Neural progenitor cell (in vitro differentiated cells): Measurements from ENCODE around the gene SCAP. TPM values are rescaled to one million over a fixed set of nuclear protein-coding genes. Genes with fewer than 3 reads are reported as not detected.

Experiments
- DNase-seq: peaks from one replicate; pipeline ENCODE4 v3.0.0-alpha.2; 2016; ENCODE audit warnings: low spot score
- H2AFZ ChIP-seq: fragments of 200-600 bp; sonication (generic); replicated peaks from 2 replicates; pipeline ENCODE4 v1.6.1; 2016; ENCODE audit warnings: antibody characterized with exemption
- H3F3A ChIP-seq: fragments of 200-600 bp; sonication (generic); 2 replicates; pipeline ENCODE4 v1.6.1; 2016; ENCODE audit warnings: antibody characterized with exemption, low read depth
- H3K27ac ChIP-seq: fragments of 200-600 bp; sonication (generic); 2 replicates; pipeline ENCODE4 v1.5.1; 2016; ENCODE audit warnings: mild to moderate bottlenecking
- H3K27me3 ChIP-seq: fragments of 200-600 bp; sonication (generic); 2 replicates; pipeline ENCODE4 v1.6.1; 2016; ENCODE audit warnings: mild to moderate bottlenecking, moderate library complexity
- H3K36me3 ChIP-seq: fragments of 200-600 bp; sonication (generic); 2 replicates; pipeline ENCODE4 v1.5.1; 2016
- H3K4me1 ChIP-seq: fragments of 200-600 bp; sonication (generic); 2 replicates; pipeline ENCODE4 v1.6.1; 2016; ENCODE audit warnings: mixed run types
- H3K4me2 ChIP-seq: fragments of 200-600 bp; sonication (generic); 2 replicates; pipeline ENCODE4 v1.6.1; 2016
- H3K4me3 ChIP-seq: fragments of 200-600 bp; sonication (generic); 2 replicates; pipeline ENCODE4 v1.5.1; 2016
- H3K79me2 ChIP-seq: fragments of 200-600 bp; sonication (generic); 2 replicates; pipeline ENCODE4 v1.6.1; 2016; ENCODE audit warnings: low read depth
- H3K9ac ChIP-seq: fragments of 200-600 bp; sonication (generic); 2 replicates; pipeline ENCODE4 v1.6.1; 2016
- H3K9me3 ChIP-seq: fragments of 200-600 bp; sonication (generic); 2 replicates; pipeline ENCODE4 v1.5.1; 2016; ENCODE audit warnings: low read depth
- H4K20me1 ChIP-seq: fragments of 200-600 bp; sonication (generic); 2 replicates; pipeline ENCODE4 v1.6.1; 2016; ENCODE audit warnings: low read depth
- H3K27ac Mint-ChIP-seq: 3 replicates; pipeline ENCODE4 v1.8.0; 2021; ENCODE audit warnings: mixed read lengths
- H3K27me3 Mint-ChIP-seq: 2 replicates; pipeline ENCODE4 v1.8.0; 2022; ENCODE audit warnings: low read depth, mild to moderate bottlenecking, inconsistent platforms, moderate library complexity, mixed read lengths; ENCODE audit not compliant: insufficient read depth
- H3K36me3 Mint-ChIP-seq: 3 replicates; pipeline ENCODE4 v1.8.0; 2021; ENCODE audit warnings: mixed read lengths
- H3K4me1 Mint-ChIP-seq: 3 replicates; pipeline ENCODE4 v1.8.0; 2021; ENCODE audit warnings: mixed read lengths
- H3K4me3 Mint-ChIP-seq: 3 replicates; pipeline ENCODE4 v1.8.0; 2021; ENCODE audit warnings: mild to moderate bottlenecking, moderate library complexity, mixed read lengths
- H3K9me3 Mint-ChIP-seq: 3 replicates; pipeline ENCODE4 v1.8.0; 2020; ENCODE audit warnings: mixed read lengths
- CTCF ChIP-seq: fragments of 200-600 bp; sonication (generic); IDR thresholded peaks from 2 replicates; pipeline ENCODE4 v1.5.1; 2017; ENCODE audit warnings: antibody characterized with exemption, mild to moderate bottlenecking
- EZH2 ChIP-seq: fragments of 200-600 bp; sonication (generic); IDR thresholded peaks from 2 replicates; pipeline ENCODE4 v1.6.1; 2017; ENCODE audit warnings: antibody characterized with exemption, mild to moderate bottlenecking, moderate library complexity
- EZH2phosphoT487 ChIP-seq: fragments of 200-600 bp; sonication (generic); IDR thresholded peaks from 2 replicates; pipeline ENCODE4 v1.6.1; 2017; ENCODE audit warnings: antibody characterized with exemption
- total RNA-seq: library from RNA; depleted of rRNA; stranded (reverse); fragments of >200 nt; gene quantifications from 2 replicates; pipeline ENCODE4 v1.2.3, GENCODE V29; 2015; ENCODE audit warnings: low replicate concordance

The SCAP gene
- total RNA-seq, 1 donor from 2014 or later: 33.0 TPM

- peaks cover 11% of the 10 kb centered on the region for H4K20me1 ChIP-seq
- H3K4me3 ChIP-seq: no peak overlapping the region
- Mint-ChIP-seq H3K27me3 (peaks cover 10% of the 10 kb centered on the region), H3K4me3 (no peak overlapping the region), H3K27ac (no peak overlapping the region), H3K9me3 (no peaks in the 10 kb centered on the region), H3K36me3 (peaks cover 28% of the 10 kb centered on the region), H3K4me1 (peaks cover 17% of the 10 kb centered on the region)
- peaks cover 6% of the 10 kb centered on the region for H3K4me1 ChIP-seq
- no peaks in the 10 kb centered on the region for H3K36me3 ChIP-seq
- no peaks in the 10 kb centered on the region for H3K79me2 ChIP-seq
- no peak overlapping the region for H3K4me2 ChIP-seq
- H3K9ac ChIP-seq: no peak overlapping the region
- H3F3A ChIP-seq: peaks cover 8% of the 10 kb centered on the region
- H3K27ac ChIP-seq: no peak overlapping the region
- H3K9me3 ChIP-seq: no peaks in the 10 kb centered on the region
- TF ChIP-seq EZH2 (no peak), CTCF (no peak), EZH2phosphoT487 (no peak)
- no peak overlapping the region for H2AFZ ChIP-seq
- no peaks in the 10 kb centered on the region for H3K27me3 ChIP-seq
- DNase-seq: no peak
These were observed 49.8 kb downstream of the SCAP start for GRCh38 chr3:47425959-47426358.

DNA sequence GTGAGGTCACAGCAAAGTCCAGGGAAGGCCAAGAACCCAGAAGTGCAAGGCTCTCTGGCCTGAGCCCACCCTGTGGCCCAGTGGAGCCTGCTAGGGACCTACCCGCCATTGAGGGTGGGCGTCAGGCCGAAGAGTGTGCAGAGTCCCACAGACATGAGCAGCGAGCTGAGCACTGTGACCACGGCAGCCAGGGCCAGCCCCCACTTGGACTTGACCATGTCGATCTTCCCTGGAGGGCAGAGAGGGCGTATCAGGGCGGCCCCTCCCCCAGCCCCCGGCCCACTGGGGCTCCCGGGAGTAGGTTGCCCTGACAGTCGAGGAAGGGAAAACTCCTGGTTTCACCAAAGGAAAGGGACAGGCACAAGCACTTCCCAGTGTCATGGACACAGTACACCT, 50.4 kb downstream of the SCAP start:
- H2AFZ ChIP-seq: no peak overlapping the region
- no peak overlapping the region for H3K9ac ChIP-seq
- H3K27me3 ChIP-seq: no peaks in the 10 kb centered on the region
- DNase-seq: no peak
- no peak overlapping the region for H3K4me3 Mint-ChIP-seq
- H3K9me3 ChIP-seq: no peaks in the 10 kb centered on the region
- no peaks in the 10 kb centered on the region for H3K79me2 ChIP-seq
- no peak for TF ChIP-seq EZH2phosphoT487
- H4K20me1 ChIP-seq: peaks cover 11% of the 10 kb centered on the region
- no peak overlapping the region for H3K4me3 ChIP-seq
- no peak overlapping the region for H3K27ac Mint-ChIP-seq
- no peaks in the 10 kb centered on the region for H3K9me3 Mint-ChIP-seq
- H3K27ac ChIP-seq: no peak overlapping the region
- peaks cover 4% of the 10 kb centered on the region for H3K4me1 ChIP-seq
- no peak overlapping the region for H3K4me2 ChIP-seq
- peaks cover 10% of the 10 kb centered on the region for H3K27me3 Mint-ChIP-seq
- H3K36me3 ChIP-seq: no peaks in the 10 kb centered on the region
- H3F3A ChIP-seq: peaks cover 8% of the 10 kb centered on the region
- peaks cover 28% of the 10 kb centered on the region for H3K36me3 Mint-ChIP-seq
- H3K4me1 Mint-ChIP-seq: peaks cover 15% of the 10 kb centered on the region

GRCh38 chr3:47424434-47425382, 51.0 kb downstream of the SCAP start:
- no peak for TF ChIP-seq EZH2
- TF ChIP-seq EZH2phosphoT487: no peak
- TF ChIP-seq CTCF: no peak

More at GRCh38 chr3:47424434-47425382, 51.0 kb downstream of the SCAP start:
- no peaks in the 10 kb centered on the region for H3K27me3 ChIP-seq
- no peaks in the 10 kb centered on the region for H3K36me3 ChIP-seq
- H3K9ac ChIP-seq: no peak overlapping the region
- H3K27me3 Mint-ChIP-seq: peaks cover 10% of the 10 kb centered on the region
- no peak overlapping the region for H3K27ac ChIP-seq
- no peak for DNase-seq
- peaks cover 11% of the 10 kb centered on the region for H3K4me1 Mint-ChIP-seq
- no peak overlapping the region for H3K4me3 Mint-ChIP-seq
- no peak overlapping the region for H2AFZ ChIP-seq
- H3K36me3 Mint-ChIP-seq: peaks cover 21% of the 10 kb centered on the region
- no peaks in the 10 kb centered on the region for H3K9me3 Mint-ChIP-seq
- H3K4me2 ChIP-seq: no peak overlapping the region
- no peak overlapping the region for H3K4me3 ChIP-seq
- H3K4me1 ChIP-seq: peaks cover 4% of the 10 kb centered on the region
- peaks cover 8% of the 10 kb centered on the region for H3F3A ChIP-seq
- peaks cover 5% of the 10 kb centered on the region for H4K20me1 ChIP-seq
- H3K9me3 ChIP-seq: no peaks in the 10 kb centered on the region
- H3K79me2 ChIP-seq: no peaks in the 10 kb centered on the region
- H3K27ac Mint-ChIP-seq: no peak overlapping the region
